CD14-positive monocyte (primary cell): ENCODE measurements around the gene PCBP3. TPM values are rescaled to one million over a fixed set of nuclear protein-coding genes. Genes with fewer than 3 reads are reported as not detected.

Experiments
- DNase-seq, 3 donors: peaks; one replicate each; pipeline ENCODE4 v3.0.0-alpha.2; 2011 to 2022
- H2AFZ ChIP-seq: 2 replicates; pipeline ENCODE4 v1.6.0; 2012; ENCODE audit warnings: mild to moderate bottlenecking, low read depth, low read length, inconsistent platforms; ENCODE audit not compliant: insufficient read depth, poor library complexity, severe bottlenecking
- H3K27ac ChIP-seq, 2 donors: 1 replicate in 1 of 2; 2 replicates in 1 of 2; pipeline ENCODE4 v1.5.1; 2012 to 2013; ENCODE audit warnings: low read length in 2 of 2, control low read depth in 1 of 2, inconsistent platforms in 1 of 2, low read depth in 1 of 2, mild to moderate bottlenecking in 1 of 2
- H3K27me3 ChIP-seq, 2 donors: one replicate each; pipeline versions ENCODE4 v1.6.0 to v1.6.1; 2011 to 2013; ENCODE audit warnings: low read length in 2 of 2; ENCODE audit not compliant: control insufficient read depth in 2 of 2, insufficient read depth in 2 of 2
- H3K36me3 ChIP-seq, 2 donors: replicated peaks in 1 of 2; 1 replicate in 1 of 2; 2 replicates in 1 of 2; pipeline versions ENCODE4 v1.5.1 to v1.6.1; 2012 to 2013; ENCODE audit warnings: low read length in 2 of 2, control low read depth in 1 of 2, inconsistent platforms in 1 of 2, mild to moderate bottlenecking in 1 of 2; ENCODE audit not compliant: insufficient read depth in 2 of 2, control insufficient read depth in 1 of 2
- H3K4me1 ChIP-seq, 2 donors: 1 replicate in 1 of 2; 2 replicates in 1 of 2; pipeline versions ENCODE4 v1.5.1 to v1.6.1; 2012 to 2013; ENCODE audit warnings: low read length in 2 of 2, control low read depth in 1 of 2, inconsistent platforms in 1 of 2, mild to moderate bottlenecking in 1 of 2, moderate library complexity in 1 of 2; ENCODE audit not compliant: insufficient read depth in 2 of 2, control insufficient read depth in 1 of 2
- H3K4me2 ChIP-seq: replicated peaks from 2 replicates; pipeline ENCODE3; 2012; ENCODE audit warnings: low read length, moderate library complexity, mild to moderate bottlenecking; ENCODE audit not compliant: poor library complexity, severe bottlenecking; ENCODE audit errors: extremely low read depth
- H3K4me3 ChIP-seq, 3 experiments: fragments of 200-600 bp in 1 of 3; sonication (generic) in 1 of 3; replicated peaks in 1 of 3; 1 replicate in 2 of 3; 2 replicates in 1 of 3; pipeline ENCODE4 v1.5.1; 2011 to 2013; ENCODE audit warnings: low read length in 3 of 3, mild to moderate bottlenecking in 3 of 3, control low read depth in 2 of 3, low read depth in 2 of 3, inconsistent platforms in 1 of 3, moderate library complexity in 1 of 3
- H3K79me2 ChIP-seq: 2 replicates; pipeline ENCODE4 v1.6.0; 2012; ENCODE audit warnings: mild to moderate bottlenecking, control low read depth, inconsistent platforms, low read length, moderate library complexity; ENCODE audit not compliant: insufficient read depth
- H3K9ac ChIP-seq: 2 replicates; pipeline ENCODE4 v1.6.0; 2017; ENCODE audit warnings: low read length, mild to moderate bottlenecking; ENCODE audit not compliant: insufficient read depth, poor library complexity, severe bottlenecking
- H3K9me3 ChIP-seq, 2 donors: replicated peaks in 1 of 2; 1 replicate in 1 of 2; 2 replicates in 1 of 2; pipeline versions ENCODE4 v1.5.1 to v1.6.1; 2012 to 2013; ENCODE audit warnings: low read length in 2 of 2, control low read depth in 1 of 2; ENCODE audit not compliant: control insufficient read depth in 1 of 2, insufficient read depth in 1 of 2
- H4K20me1 ChIP-seq: 2 replicates; pipeline ENCODE4 v1.6.0; 2012; ENCODE audit warnings: mild to moderate bottlenecking, low read length, control low read depth, moderate library complexity; ENCODE audit not compliant: insufficient read depth
- H3K27ac Mint-ChIP-seq, 7 donors: one replicate each; pipeline ENCODE4 v1.8.0; 2020; ENCODE audit warnings: mild to moderate bottlenecking in 7 of 7, mixed read lengths in 7 of 7, moderate library complexity in 6 of 7, inconsistent platforms in 2 of 7
- H3K27me3 Mint-ChIP-seq, 3 donors: one replicate each; pipeline ENCODE4 v1.8.0; 2021 to 2022; ENCODE audit warnings: low read depth in 3 of 3, mild to moderate bottlenecking in 3 of 3, mixed read lengths in 3 of 3, moderate library complexity in 3 of 3, inconsistent platforms in 1 of 3
- H3K36me3 Mint-ChIP-seq, 2 donors: one replicate each; pipeline ENCODE4 v1.8.0; 2020; ENCODE audit warnings: mixed read lengths in 2 of 2, inconsistent platforms in 1 of 2, mild to moderate bottlenecking in 1 of 2
- H3K4me1 Mint-ChIP-seq: one replicate; pipeline ENCODE4 v1.8.0; 2020; ENCODE audit warnings: mild to moderate bottlenecking, mixed read lengths
- H3K4me3 Mint-ChIP-seq, 2 donors: one replicate each; pipeline ENCODE4 v1.8.0; 2020; ENCODE audit warnings: mild to moderate bottlenecking in 2 of 2, mixed read lengths in 2 of 2, moderate library complexity in 1 of 2
- H3K9me3 Mint-ChIP-seq, 7 donors: one replicate each; pipeline ENCODE4 v1.8.0; 2020 to 2022; ENCODE audit warnings: mixed read lengths in 7 of 7, mild to moderate bottlenecking in 6 of 7, moderate library complexity in 6 of 7, inconsistent platforms in 2 of 7
- WGBS: methylation state at CpG from one replicate; pipeline ENCODE4 v1.1.5; 2013; ENCODE audit warnings: missing lambda C conversion rate; ENCODE audit not compliant: insufficient coverage; 5-methylcytosine and 5-hydroxymethylcytosine counted together
- intact Hi-C, 2 donors: fragments of 100-400 bp; cut with micrococcal nuclease; formaldehyde crosslinking; loops; one replicate each; pipeline versions ENCODE4 v1.15.0 to v1.15.1; 2023
- polyA plus RNA-seq, 3 donors: library from polyadenylated mRNA; depleted of rRNA in 1 of 3; unstranded in 2 of 3; stranded (reverse) in 1 of 3; fragments of 300-500 nt in 2 of 3; fragments of >200 nt in 1 of 3; fragmentation: Illumina TruSeq in 2 of 3; gene quantifications; 1 replicate in 2 of 3; 2 replicates in 1 of 3; pipeline ENCODE4 v1.2.3, GENCODE V29; 2012 to 2021
- TF ChIP-seq, protein P1 (sequence below): fragments of 200-600 bp; IDR thresholded peaks from one replicate; pipeline ENCODE4 v1.8.0; 2022; ENCODE audit warnings: antibody characterized with exemption, mild to moderate bottlenecking

PCBP3 gene
- polyA plus RNA-seq, 3 donors = 0.34 to 0.49 TPM; not detected in 1

DNA sequence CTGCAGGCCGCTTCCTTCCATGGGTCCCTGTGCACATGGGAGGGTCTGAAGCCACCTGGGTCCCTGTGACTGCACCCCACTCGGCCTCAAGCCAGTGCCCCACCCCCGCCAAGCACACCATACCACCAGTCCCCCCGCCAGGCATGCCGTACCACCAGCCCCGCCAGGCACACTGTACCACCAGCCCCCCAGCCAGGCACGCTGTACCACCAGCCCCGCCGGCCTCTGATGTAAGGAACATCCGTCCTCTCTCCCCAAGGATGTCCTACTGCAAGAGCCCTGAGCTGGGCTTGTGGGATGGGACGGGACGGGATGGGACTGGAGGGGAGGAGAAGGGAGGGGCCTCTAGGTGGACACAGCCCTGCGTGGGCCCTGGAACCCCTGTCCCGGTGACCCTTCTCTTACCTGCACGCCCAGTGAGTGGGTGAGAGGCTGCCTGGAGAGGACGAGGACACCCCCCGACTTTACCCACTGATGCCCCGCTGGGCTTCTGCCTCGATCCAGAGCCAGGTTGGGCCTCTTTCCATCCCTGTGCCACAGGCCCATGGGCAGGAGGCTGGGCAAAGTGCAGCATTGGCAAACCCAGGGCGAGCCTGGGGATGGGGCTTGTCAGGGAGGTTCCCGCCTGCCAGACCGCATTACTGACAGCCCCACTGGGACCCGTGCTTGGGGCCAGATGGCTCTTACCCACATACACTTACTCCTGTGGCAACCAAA, 297.3 kb downstream of the PCBP3 start:
- peaks cover 0 to 4% (median 0%) of the 10 kb centered on the region in 3 donors for H3K27me3 Mint-ChIP-seq
- no peak overlapping the region for H3K4me3 ChIP-seq
- no peaks in the 10 kb centered on the region for H3K79me2 ChIP-seq
- H3K36me3 ChIP-seq = no peaks in the 10 kb centered on the region
- no peaks in the 10 kb centered on the region for H4K20me1 ChIP-seq
- H3K36me3 Mint-ChIP-seq = no peaks in the 10 kb centered on the region
- no peak overlapping the region for H3K9ac ChIP-seq
- intact Hi-C loops = no loop called here
- H3K4me1 ChIP-seq = no peaks in the 10 kb centered on the region
- no peaks in the 10 kb centered on the region for H3K4me1 Mint-ChIP-seq
- H3K9me3 Mint-ChIP-seq = peaks cover 8 to 41% (median 10%) of the 10 kb centered on the region in 7 donors
- no peaks in the 10 kb centered on the region for H3K27me3 ChIP-seq
- 96% methylated on average over 10 of the region's 23 CpGs for WGBS
- TF ChIP-seq, protein P1, sequence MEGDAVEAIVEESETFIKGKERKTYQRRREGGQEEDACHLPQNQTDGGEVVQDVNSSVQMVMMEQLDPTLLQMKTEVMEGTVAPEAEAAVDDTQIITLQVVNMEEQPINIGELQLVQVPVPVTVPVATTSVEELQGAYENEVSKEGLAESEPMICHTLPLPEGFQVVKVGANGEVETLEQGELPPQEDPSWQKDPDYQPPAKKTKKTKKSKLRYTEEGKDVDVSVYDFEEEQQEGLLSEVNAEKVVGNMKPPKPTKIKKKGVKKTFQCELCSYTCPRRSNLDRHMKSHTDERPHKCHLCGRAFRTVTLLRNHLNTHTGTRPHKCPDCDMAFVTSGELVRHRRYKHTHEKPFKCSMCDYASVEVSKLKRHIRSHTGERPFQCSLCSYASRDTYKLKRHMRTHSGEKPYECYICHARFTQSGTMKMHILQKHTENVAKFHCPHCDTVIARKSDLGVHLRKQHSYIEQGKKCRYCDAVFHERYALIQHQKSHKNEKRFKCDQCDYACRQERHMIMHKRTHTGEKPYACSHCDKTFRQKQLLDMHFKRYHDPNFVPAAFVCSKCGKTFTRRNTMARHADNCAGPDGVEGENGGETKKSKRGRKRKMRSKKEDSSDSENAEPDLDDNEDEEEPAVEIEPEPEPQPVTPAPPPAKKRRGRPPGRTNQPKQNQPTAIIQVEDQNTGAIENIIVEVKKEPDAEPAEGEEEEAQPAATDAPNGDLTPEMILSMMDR = no peak
- DNase-seq = no peak
- no peak overlapping the region for H3K27ac ChIP-seq
- H3K4me2 ChIP-seq = no peak overlapping the region
- H3K4me3 Mint-ChIP-seq = no peak overlapping the region
- H3K27ac Mint-ChIP-seq = no peak overlapping the region
- H2AFZ ChIP-seq = no peak overlapping the region
- H3K9me3 ChIP-seq = peaks cover 11 to 16% of the 10 kb centered on the region in 2 donors

DNA sequence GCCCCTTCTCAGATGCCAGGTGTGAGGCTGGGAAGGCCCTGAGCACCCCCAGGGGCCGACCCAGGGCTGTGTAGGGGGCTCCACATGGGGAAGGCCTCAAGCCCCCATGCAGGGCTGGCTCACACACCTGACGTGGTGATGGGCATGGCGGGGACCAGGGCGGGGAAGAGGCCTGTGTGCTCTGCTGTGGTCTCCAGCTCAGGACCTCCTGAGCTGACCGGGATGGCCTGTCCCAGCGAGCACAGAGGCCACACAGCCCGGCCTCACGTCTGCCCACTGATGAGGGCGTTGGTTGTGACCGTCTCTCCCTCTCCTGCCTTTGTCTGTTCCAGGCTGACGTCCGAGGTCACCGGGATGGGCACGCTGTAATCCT, 297.8 kb downstream of the PCBP3 start:
- 94% methylated on average over 12 of the region's 14 CpGs for WGBS
- intact Hi-C loops = no loop called here
- no peak overlapping the region for H3K4me3 Mint-ChIP-seq

More for the DNA sequence above, 297.8 kb downstream of the PCBP3 start:
- no peak overlapping the region for H3K4me3 ChIP-seq
- Mint-ChIP-seq H3K4me1 (no peaks in the 10 kb centered on the region), H3K36me3 (no peaks in the 10 kb centered on the region), H3K27ac (no peak overlapping the region), H3K27me3 (peaks cover 0 to 5% (median 0%) of the 10 kb centered on the region in 3 donors), H3K9me3 (peaks cover 4 to 35% (median 10%) of the 10 kb centered on the region in 7 donors)
- H3K9me3 ChIP-seq = peaks cover 5 to 10% of the 10 kb centered on the region in 2 donors
- H3K4me1 ChIP-seq = no peaks in the 10 kb centered on the region
- H3K4me2 ChIP-seq = no peak overlapping the region
- no peaks in the 10 kb centered on the region for H3K27me3 ChIP-seq
- H3K9ac ChIP-seq = no peak overlapping the region
- H3K79me2 ChIP-seq = no peaks in the 10 kb centered on the region
- H2AFZ ChIP-seq = no peak overlapping the region
- H3K27ac ChIP-seq = no peak overlapping the region
- no peaks in the 10 kb centered on the region for H3K36me3 ChIP-seq
- no peaks in the 10 kb centered on the region for H4K20me1 ChIP-seq
- TF ChIP-seq, protein P1 = no peak
- DNase-seq = no peak
